Ascending aorta (tissue), 2 donors: ENCODE data around the gene SLC29A1. TPM values are rescaled to one million over a fixed set of nuclear protein-coding genes. Genes with fewer than 3 reads are reported as not detected.
"Not testable (repeated sequence)": the region's sequence is repeated elsewhere in the genome, so short reads cannot be mapped to it uniquely, and the experiment has no call there.

ENCODE experiments used
- DNase-seq, 2 donors: peaks; one replicate each; pipeline ENCODE4 v3.0.0-alpha.2; 2019; ENCODE audit warnings: low spot score in 2 of 2
- H3K27ac ChIP-seq, 2 donors: fragments of 200-600 bp; sonication (generic); one replicate each; pipeline ENCODE4 v1.5.1; 2016 to 2017; ENCODE audit warnings: mild to moderate bottlenecking in 1 of 2
- H3K27me3 ChIP-seq: fragments of 200-600 bp; sonication (generic); one replicate; pipeline ENCODE4 v1.5.1; 2017
- H3K36me3 ChIP-seq, 2 donors: fragments of 200-600 bp; sonication (generic); one replicate each; pipeline ENCODE4 v1.5.1; 2016
- H3K4me1 ChIP-seq, 2 donors: fragments of 200-600 bp; sonication (generic); one replicate each; pipeline ENCODE4 v1.5.1; 2016 to 2017; ENCODE audit warnings: mild to moderate bottlenecking in 1 of 2
- H3K4me3 ChIP-seq, 2 donors: fragments of 200-600 bp; sonication (generic); one replicate each; pipeline ENCODE4 v1.5.1; 2016 to 2017; ENCODE audit warnings: mild to moderate bottlenecking in 1 of 2
- H3K9me3 ChIP-seq, 2 donors: fragments of 200-600 bp; sonication (generic); one replicate each; pipeline ENCODE4 v1.5.1; 2016
- intact Hi-C: fragments of 100-400 bp; cut with DNase I; formaldehyde crosslinking; loops from one replicate; pipeline ENCODE4 v1.15.1; 2023
- total RNA-seq: library from RNA; depleted of rRNA; stranded (reverse); fragments of >200 nt; gene quantifications from one replicate; pipeline ENCODE4 v1.1.0, GENCODE V29; 2016
- TF ChIP-seq, protein P1 (sequence below), 3 experiments: fragments of 200-600 bp in 2 of 3; fragments of 450-650 bp in 1 of 3; sonication (generic) in 2 of 3; IDR thresholded peaks; one replicate each; pipeline ENCODE4 v1.5.1; 2016 to 2019; ENCODE audit warnings: antibody characterized with exemption in 3 of 3, mild to moderate bottlenecking in 1 of 3, moderate library complexity in 1 of 3

SLC29A1 gene
- total RNA-seq, 1 donor from 2014 or later = 224 TPM

DNA sequence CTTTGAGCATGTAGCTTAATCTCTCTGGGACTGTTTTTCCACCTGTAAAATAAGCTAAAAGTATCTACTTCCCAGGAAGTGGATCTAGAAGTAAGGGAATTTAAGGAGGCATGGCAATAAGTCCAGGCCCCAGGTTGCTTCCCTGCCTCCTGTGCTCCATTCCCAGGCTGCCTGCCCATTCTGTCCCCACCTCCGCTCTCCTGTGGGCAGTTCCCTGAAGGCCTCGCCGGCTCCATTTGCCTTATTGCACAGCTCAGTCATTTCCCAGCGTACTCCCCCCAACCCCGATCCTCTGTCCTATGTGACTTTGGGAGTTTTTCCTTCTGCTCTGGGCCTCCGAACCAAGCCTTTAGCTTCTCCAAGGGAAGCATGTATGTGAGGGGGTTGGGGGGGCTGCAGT is 4.6 kb downstream of the SLC29A1 start:
- TF ChIP-seq, protein P1, sequence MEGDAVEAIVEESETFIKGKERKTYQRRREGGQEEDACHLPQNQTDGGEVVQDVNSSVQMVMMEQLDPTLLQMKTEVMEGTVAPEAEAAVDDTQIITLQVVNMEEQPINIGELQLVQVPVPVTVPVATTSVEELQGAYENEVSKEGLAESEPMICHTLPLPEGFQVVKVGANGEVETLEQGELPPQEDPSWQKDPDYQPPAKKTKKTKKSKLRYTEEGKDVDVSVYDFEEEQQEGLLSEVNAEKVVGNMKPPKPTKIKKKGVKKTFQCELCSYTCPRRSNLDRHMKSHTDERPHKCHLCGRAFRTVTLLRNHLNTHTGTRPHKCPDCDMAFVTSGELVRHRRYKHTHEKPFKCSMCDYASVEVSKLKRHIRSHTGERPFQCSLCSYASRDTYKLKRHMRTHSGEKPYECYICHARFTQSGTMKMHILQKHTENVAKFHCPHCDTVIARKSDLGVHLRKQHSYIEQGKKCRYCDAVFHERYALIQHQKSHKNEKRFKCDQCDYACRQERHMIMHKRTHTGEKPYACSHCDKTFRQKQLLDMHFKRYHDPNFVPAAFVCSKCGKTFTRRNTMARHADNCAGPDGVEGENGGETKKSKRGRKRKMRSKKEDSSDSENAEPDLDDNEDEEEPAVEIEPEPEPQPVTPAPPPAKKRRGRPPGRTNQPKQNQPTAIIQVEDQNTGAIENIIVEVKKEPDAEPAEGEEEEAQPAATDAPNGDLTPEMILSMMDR (IDR thresholded peaks at IDR 0.05) = no peak
- DNase-seq = no peak
- Histone ChIP-seq H3K4me1 (peaks cover 38 to 49% of the 10 kb centered on the region in 2 donors), H3K4me3 (no peak overlapping the region), H3K27me3 (no peaks in the 10 kb centered on the region), H3K9me3 (no peaks in the 10 kb centered on the region), H3K36me3 (peaks cover 37 to 50% of the 10 kb centered on the region in 2 donors), H3K27ac (peak overlapping the region; percentile 95 to 99)
- intact Hi-C loops = no loop called here

DNA sequence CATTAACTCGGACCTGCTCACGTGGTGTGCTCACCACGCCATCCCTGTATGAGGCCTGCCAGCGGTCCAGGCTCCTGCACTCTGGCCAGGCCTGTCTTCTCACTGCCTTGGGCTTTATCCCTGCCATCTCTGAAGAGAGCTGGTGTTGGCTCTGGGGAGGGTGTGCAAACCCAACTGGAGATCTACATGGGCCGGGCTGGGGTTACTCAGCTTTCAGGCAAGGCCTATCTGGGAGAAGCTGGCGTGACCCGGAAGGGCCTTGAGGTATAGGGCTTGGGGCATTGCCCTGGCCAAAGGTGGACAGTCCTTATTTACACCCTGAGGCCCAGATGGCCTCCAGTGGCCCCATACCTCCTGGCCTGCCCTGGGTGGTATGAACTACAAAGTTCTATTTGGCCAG is 5.0 kb downstream of the SLC29A1 start:
- no peak overlapping the region for H3K4me3 ChIP-seq
- peak in 1 of 2 donors; percentile 45 for DNase-seq
- H3K27ac ChIP-seq = peak overlapping the region; percentile 95 to 99
- peaks cover 38 to 54% of the 10 kb centered on the region in 2 donors for H3K36me3 ChIP-seq
- H3K4me1 ChIP-seq = peaks cover 42 to 53% of the 10 kb centered on the region in 2 donors
- no peaks in the 10 kb centered on the region for H3K27me3 ChIP-seq
- intact Hi-C loops = no loop called here
- no peaks in the 10 kb centered on the region for H3K9me3 ChIP-seq
- TF ChIP-seq, protein P1 (IDR thresholded peaks at IDR 0.05) = no peak

DNA sequence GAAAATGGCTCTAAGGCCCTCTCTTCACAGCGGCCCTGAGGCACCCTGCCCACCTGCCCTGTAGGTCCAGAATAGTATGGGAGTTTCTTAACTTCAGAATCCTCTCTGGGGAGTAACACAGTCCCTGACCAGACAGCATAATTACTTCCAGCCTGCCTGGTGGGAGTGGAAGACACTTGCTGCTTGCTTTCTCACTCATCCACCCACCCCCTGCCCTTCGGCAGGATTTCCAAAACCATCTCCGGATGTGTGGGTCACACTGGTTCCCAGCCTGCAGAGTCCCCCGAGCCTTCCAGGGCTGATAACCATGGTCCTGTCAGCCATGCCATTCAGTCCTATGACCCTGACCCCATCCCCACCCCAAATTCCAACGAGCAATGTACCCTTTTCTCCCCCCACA is 5.4 kb downstream of the SLC29A1 start:
- no peak overlapping the region for H3K4me3 ChIP-seq
- H3K36me3 ChIP-seq = peaks cover 38 to 56% of the 10 kb centered on the region in 2 donors
- H3K9me3 ChIP-seq = no peaks in the 10 kb centered on the region
- peak in 1 of 2 donors; percentile 42 for DNase-seq
- H3K27me3 ChIP-seq = no peaks in the 10 kb centered on the region
- TF ChIP-seq, protein P1 (IDR thresholded peaks at IDR 0.05) = no peak
- H3K27ac ChIP-seq = peak overlapping the region; percentile 95 to 99
- peaks cover 42 to 57% of the 10 kb centered on the region in 2 donors for H3K4me1 ChIP-seq
- intact Hi-C loops = no loop called here

DNA sequence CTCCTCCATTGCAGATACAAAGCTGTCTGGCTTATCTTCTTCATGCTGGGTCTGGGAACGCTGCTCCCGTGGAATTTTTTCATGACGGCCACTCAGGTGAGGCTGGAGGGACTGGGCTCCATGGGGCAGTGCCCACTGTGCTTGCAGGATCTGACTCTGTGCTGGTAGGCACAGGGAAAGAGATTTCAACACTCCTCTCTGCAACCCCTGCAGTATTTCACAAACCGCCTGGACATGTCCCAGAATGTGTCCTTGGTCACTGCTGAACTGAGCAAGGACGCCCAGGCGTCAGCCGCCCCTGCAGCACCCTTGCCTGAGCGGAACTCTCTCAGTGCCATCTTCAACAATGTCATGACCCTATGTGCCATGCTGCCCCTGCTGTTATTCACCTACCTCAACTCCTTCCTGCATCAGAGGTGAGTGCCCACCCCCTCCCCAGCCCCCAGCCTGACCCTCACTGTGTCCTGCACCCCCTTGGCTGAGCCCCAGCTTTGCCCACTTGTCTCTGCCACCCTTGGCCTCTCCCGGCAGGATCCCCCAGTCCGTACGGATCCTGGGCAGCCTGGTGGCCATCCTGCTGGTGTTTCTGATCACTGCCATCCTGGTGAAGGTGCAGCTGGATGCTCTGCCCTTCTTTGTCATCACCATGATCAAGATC is 6.1 kb downstream of the SLC29A1 start:
- Histone ChIP-seq H3K4me1 (peaks cover 42 to 60% of the 10 kb centered on the region in 2 donors), H3K9me3 (no peaks in the 10 kb centered on the region), H3K4me3 (no peak overlapping the region), H3K27ac (peak overlapping the region; percentile 80 to 100), H3K27me3 (no peaks in the 10 kb centered on the region), H3K36me3 (peaks cover 38 to 56% of the 10 kb centered on the region in 2 donors)
- no peak for DNase-seq
- intact Hi-C loops = no loop called here
- TF ChIP-seq, protein P1 (IDR thresholded peaks at IDR 0.05) = no peak

DNA sequence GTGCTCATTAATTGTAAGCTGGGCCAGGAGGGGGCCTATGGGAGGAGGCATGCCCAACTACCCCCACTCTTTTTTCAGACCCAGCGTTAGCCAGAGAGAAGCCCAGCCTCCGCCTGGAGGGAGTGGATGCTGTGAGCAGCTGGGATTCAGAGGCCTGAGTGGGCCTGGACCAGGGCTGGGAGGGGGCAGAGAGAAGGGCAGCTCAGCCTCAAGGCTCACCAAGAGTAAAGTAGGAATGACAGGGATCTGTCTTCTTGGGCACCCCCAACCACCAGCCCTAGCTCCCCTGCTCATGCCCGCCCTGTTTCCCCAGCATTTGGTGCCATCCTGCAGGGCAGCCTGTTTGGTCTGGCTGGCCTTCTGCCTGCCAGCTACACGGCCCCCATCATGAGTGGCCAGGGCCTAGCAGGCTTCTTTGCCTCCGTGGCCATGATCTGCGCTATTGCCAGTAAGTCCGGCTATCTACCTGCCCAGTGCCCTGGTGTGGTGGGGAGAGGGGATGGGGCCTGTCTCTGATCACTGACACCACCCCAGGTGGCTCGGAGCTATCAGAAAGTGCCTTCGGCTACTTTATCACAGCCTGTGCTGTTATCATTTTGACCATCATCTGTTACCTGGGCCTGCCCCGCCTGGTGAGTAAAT is 6.8 kb downstream of the SLC29A1 start:
- H3K9me3 ChIP-seq = no peaks in the 10 kb centered on the region
- peak overlapping the region; percentile 80 to 100 for H3K27ac ChIP-seq
- peaks cover 43 to 60% of the 10 kb centered on the region in 2 donors for H3K4me1 ChIP-seq
- intact Hi-C loops = no loop called here
- no peaks in the 10 kb centered on the region for H3K27me3 ChIP-seq
- H3K4me3 ChIP-seq = no peak overlapping the region
- peaks cover 38 to 56% of the 10 kb centered on the region in 2 donors for H3K36me3 ChIP-seq
- DNase-seq = no peak
- TF ChIP-seq, protein P1 (IDR thresholded peaks at IDR 0.05) = no peak

DNA sequence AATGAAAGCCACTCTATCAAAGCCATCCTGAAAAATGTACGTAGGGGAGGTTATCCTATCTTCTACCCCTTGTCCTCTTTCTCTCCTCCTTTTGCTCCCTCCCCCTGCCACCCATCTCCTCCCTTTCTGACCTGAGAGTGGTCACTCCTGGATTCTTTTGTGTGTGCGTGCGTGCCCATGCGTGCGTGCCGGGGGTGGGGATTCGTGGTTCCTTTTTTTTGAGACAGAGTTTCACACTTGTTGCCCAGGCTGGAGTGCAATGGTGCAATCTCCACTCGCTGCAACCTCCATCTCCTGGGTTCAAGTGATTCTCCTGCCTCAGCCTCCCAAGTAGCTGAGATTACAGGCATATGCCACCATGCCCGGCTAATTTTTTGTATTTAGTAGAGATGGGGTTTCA is 8.0 kb downstream of the SLC29A1 start:
- DNase-seq, H3K27me3 ChIP-seq, H3K4me3 ChIP-seq, H3K9me3 ChIP-seq, intact Hi-C loops: not testable (repeated sequence)
- peaks cover 42 to 65% of the 10 kb centered on the region in 2 donors for H3K36me3 ChIP-seq
- peak overlapping the region; percentile 80 to 100 for H3K27ac ChIP-seq
- peaks cover 34 to 58% of the 10 kb centered on the region in 2 donors for H3K4me1 ChIP-seq
